Vagina (tissue), 2 donors: ENCODE results near the gene PTPRN2. TPM values are rescaled to one million over a fixed set of nuclear protein-coding genes. Genes with fewer than 3 reads are reported as not detected.

Experiments used
- DNase-seq, 2 donors: peaks; one replicate each; pipeline ENCODE4 v3.0.0-alpha.2; 2017; ENCODE audit errors: extremely low spot score in 2 of 2
- H3K27ac ChIP-seq: fragments of 200-600 bp; sonication (generic); one replicate; pipeline ENCODE4 v1.5.1; 2019
- H3K27me3 ChIP-seq: fragments of 200-600 bp; sonication (generic); one replicate; pipeline ENCODE4 v1.5.1; 2019
- H3K36me3 ChIP-seq, 2 donors: fragments of 200-600 bp; sonication (generic); one replicate each; pipeline ENCODE4 v1.5.1; 2017 to 2019
- H3K4me1 ChIP-seq: fragments of 200-600 bp; sonication (generic); one replicate; pipeline ENCODE4 v1.5.1; 2019
- H3K4me3 ChIP-seq, 2 donors: fragments of 200-600 bp; sonication (generic); 1 replicate in 1 of 2; 2 replicates in 1 of 2; pipeline ENCODE4 v1.5.1; 2016 to 2019
- H3K9me3 ChIP-seq: fragments of 200-600 bp; sonication (generic); one replicate; pipeline ENCODE4 v1.5.1; 2019
- CTCF ChIP-seq, 3 experiments: fragments of 450-650 bp in 2 of 3; fragments of 200-600 bp in 1 of 3; sonication (generic) in 1 of 3; IDR thresholded peaks; one replicate each; pipeline ENCODE4 v1.5.1; 2017 to 2019; ENCODE audit warnings: antibody characterized with exemption in 3 of 3, mild to moderate bottlenecking in 2 of 3, moderate library complexity in 2 of 3
- POLR2A ChIP-seq, 2 donors: fragments of 450-650 bp; IDR thresholded peaks; one replicate each; pipeline ENCODE4 v1.6.1; 2017; ENCODE audit warnings: antibody characterized with exemption in 2 of 2, mild to moderate bottlenecking in 2 of 2, moderate library complexity in 2 of 2
- POLR2AphosphoS5 ChIP-seq, 2 donors: sonication (generic); formaldehyde crosslinking; IDR thresholded peaks; one replicate each; pipeline ENCODE4 v1.9.0; 2017; ENCODE audit warnings: antibody characterized with exemption in 2 of 2, mild to moderate bottlenecking in 2 of 2, low read depth in 1 of 2; ENCODE audit not compliant: insufficient read depth in 1 of 2
- intact Hi-C: fragments of 100-400 bp; cut with DNase I; formaldehyde crosslinking; loops from one replicate; pipeline ENCODE4 v1.15.1; 2023
- total RNA-seq: library from RNA; depleted of rRNA; stranded (reverse); fragments of >200 nt; gene quantifications from one replicate; pipeline ENCODE4 v1.2.3, GENCODE V29; 2016

PTPRN2 gene
- total RNA-seq, 1 donor from 2014 or later, result 7.4 TPM

- Histone ChIP-seq H3K4me3 (no peak overlapping the region), H3K36me3 (no peaks in the 10 kb centered on the region), H3K4me1 (no peaks in the 10 kb centered on the region), H3K27ac (no peak overlapping the region), H3K27me3 (no peaks in the 10 kb centered on the region), H3K9me3 (no peaks in the 10 kb centered on the region)
- TF ChIP-seq CTCF (IDR thresholded peaks at IDR 0.05) (no peak), POLR2A (IDR thresholded peaks at IDR 0.05) (no peak), POLR2AphosphoS5 (IDR thresholded peaks at IDR 0.05; ENCODE audit: insufficient read depth in 1 of 2, low read depth in 1 of 2) (no peak)
- intact Hi-C loops, result no loop called here
- no peak for DNase-seq
These were observed 501.6 kb downstream of the PTPRN2 start for GRCh38 chr7:158085741-158086695.

GRCh38 chr7:158084555-158084954 is 503.1 kb downstream of the PTPRN2 start:
- Histone ChIP-seq H3K4me3 (no peak overlapping the region), H3K27ac (no peak overlapping the region), H3K4me1 (no peaks in the 10 kb centered on the region), H3K9me3 (no peaks in the 10 kb centered on the region), H3K27me3 (no peaks in the 10 kb centered on the region), H3K36me3 (no peaks in the 10 kb centered on the region)
- DNase-seq, result no peak
- intact Hi-C loops, result no loop called here
- TF ChIP-seq POLR2AphosphoS5 (IDR thresholded peaks at IDR 0.05; ENCODE audit: insufficient read depth in 1 of 2, low read depth in 1 of 2), result no peak
- TF ChIP-seq POLR2A (IDR thresholded peaks at IDR 0.05), result no peak
- no peak for TF ChIP-seq CTCF (IDR thresholded peaks at IDR 0.05)

GRCh38 chr7:158083526-158084310 is 503.9 kb downstream of the PTPRN2 start:
- H3K9me3 ChIP-seq, result no peaks in the 10 kb centered on the region
- H3K4me1 ChIP-seq, result no peaks in the 10 kb centered on the region
- no peak overlapping the region for H3K4me3 ChIP-seq
- intact Hi-C loops, result no loop called here
- no peaks in the 10 kb centered on the region for H3K27me3 ChIP-seq
- no peak overlapping the region for H3K27ac ChIP-seq
- TF ChIP-seq CTCF (IDR thresholded peaks at IDR 0.05), result no peak
- no peak for TF ChIP-seq POLR2A (IDR thresholded peaks at IDR 0.05)
- no peak for TF ChIP-seq POLR2AphosphoS5 (IDR thresholded peaks at IDR 0.05; ENCODE audit: insufficient read depth in 1 of 2, low read depth in 1 of 2)
- H3K36me3 ChIP-seq, result no peaks in the 10 kb centered on the region
- no peak for DNase-seq

DNA sequence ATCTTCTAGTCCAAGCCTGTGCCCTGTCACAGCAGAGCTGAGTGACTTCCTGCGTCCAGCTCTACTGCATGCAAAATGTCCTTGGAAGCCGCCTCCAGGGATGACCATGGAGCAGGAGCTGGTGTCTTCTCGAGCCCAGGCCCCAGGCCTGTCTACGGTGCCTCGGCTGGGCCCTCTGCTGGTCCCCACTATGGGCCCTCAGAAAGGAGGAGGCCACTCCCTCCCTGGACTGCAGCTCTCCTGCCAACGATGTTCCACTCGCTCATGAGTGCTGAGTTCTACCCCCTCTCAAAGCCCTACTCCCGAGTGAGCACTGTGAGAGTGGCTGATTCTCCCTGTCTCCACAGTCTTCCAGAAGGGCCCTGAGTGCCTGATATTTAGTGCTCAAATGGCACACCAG is 504.9 kb downstream of the PTPRN2 start:
- no peaks in the 10 kb centered on the region for H3K27me3 ChIP-seq
- TF ChIP-seq POLR2AphosphoS5 (IDR thresholded peaks at IDR 0.05; ENCODE audit: insufficient read depth in 1 of 2, low read depth in 1 of 2) (no peak), CTCF (IDR thresholded peaks at IDR 0.05) (no peak), POLR2A (IDR thresholded peaks at IDR 0.05) (no peak)
- H3K36me3 ChIP-seq, result no peaks in the 10 kb centered on the region
- DNase-seq, result no peak
- H3K9me3 ChIP-seq, result no peaks in the 10 kb centered on the region
- intact Hi-C loops, result no loop called here
- no peak overlapping the region for H3K4me3 ChIP-seq
- H3K4me1 ChIP-seq, result no peaks in the 10 kb centered on the region
- H3K27ac ChIP-seq, result no peak overlapping the region
